ENCODE measurements around the gene ETNK1. TPM values are rescaled to one million over a fixed set of nuclear protein-coding genes. Genes with fewer than 3 reads are reported as not detected.

The ETNK1 gene
- polyA plus RNA-seq, 3 donors: 13.7 to 17.3 (median 16.5) TPM

- H3K4me1 ChIP-seq (ENCODE audit: control insufficient read depth in 1 of 2, insufficient read depth in 2 of 2, low read length in 2 of 2): peaks cover 14 to 41% of the 10 kb centered on the region in 2 donors
- peaks cover 42% of the 10 kb centered on the region for H3K4me1 Mint-ChIP-seq
- H3K27ac ChIP-seq (ENCODE audit: low read depth in 1 of 2, low read length in 2 of 2): peak overlapping the region in 1 of 2 donors; percentile 97
- peaks cover 81% of the 10 kb centered on the region for H3K79me2 ChIP-seq (ENCODE audit: insufficient read depth, low read length)
- H3K9me3 Mint-ChIP-seq: peaks cover 0 to 2% (median 0%) of the 10 kb centered on the region in 7 donors
- peak overlapping the region in 2 of 7 donors; percentile 23 to 85 for H3K27ac Mint-ChIP-seq
- H3K4me3 Mint-ChIP-seq: no peak overlapping the region
- TF ChIP-seq CTCF (IDR thresholded peaks at IDR 0.05): no peak
- H3K9me3 ChIP-seq (replicated peaks in 1 of 2; ENCODE audit: control insufficient read depth in 1 of 2, insufficient read depth in 1 of 2, low read length in 2 of 2): no peaks in the 10 kb centered on the region
- DNase-seq: no peak
- peak overlapping the region; percentile 81 for H3K4me2 ChIP-seq (replicated peaks; ENCODE audit: extremely low read depth, low read length, poor library complexity, severe bottlenecking)
- H2AFZ ChIP-seq (ENCODE audit: insufficient read depth, low read depth, low read length, poor library complexity, severe bottlenecking): no peak overlapping the region
- peaks cover 0 to 1% (median 0%) of the 10 kb centered on the region in 3 donors for H3K27me3 Mint-ChIP-seq (ENCODE audit: low read depth in 3 of 3)
- no CpG with 5 or more reads among the region's 4 CpGs for WGBS (ENCODE audit: insufficient coverage)
- no peak overlapping the region for H3K9ac ChIP-seq (ENCODE audit: insufficient read depth, low read length, poor library complexity, severe bottlenecking)
- peak overlapping the region in 1 of 3 experiments; percentile 87 for H3K4me3 ChIP-seq (replicated peaks in 1 of 3; ENCODE audit: low read depth in 2 of 3, low read length in 3 of 3)
- intact Hi-C loops (cut with micrococcal nuclease): loop anchor here (5.0 kb wide), 1 partner anchor 86 kb away; the partner anchor contains the start of gene C2CD5 (in 2 of the 2)
- H3K27me3 ChIP-seq (ENCODE audit: control insufficient read depth in 2 of 2, insufficient read depth in 2 of 2, low read length in 2 of 2): no peaks in the 10 kb centered on the region
- H3K36me3 ChIP-seq (replicated peaks in 1 of 2; ENCODE audit: control insufficient read depth in 1 of 2, insufficient read depth in 2 of 2, low read length in 2 of 2): peaks cover 5 to 8% of the 10 kb centered on the region in 2 donors
- peaks cover 18% of the 10 kb centered on the region for H4K20me1 ChIP-seq (ENCODE audit: insufficient read depth, low read length)
- peaks cover 12 to 17% of the 10 kb centered on the region in 2 donors for H3K36me3 Mint-ChIP-seq
These were observed 3.3 kb downstream of the ETNK1 start for GRCh38 chr12:22628228-22628627.

- Histone ChIP-seq H3K4me3 (replicated peaks in 1 of 3; ENCODE audit: low read depth in 2 of 3, low read length in 3 of 3) (no peak overlapping the region), H3K27me3 (ENCODE audit: control insufficient read depth in 2 of 2, insufficient read depth in 2 of 2, low read length in 2 of 2) (no peaks in the 10 kb centered on the region), H2AFZ (ENCODE audit: insufficient read depth, low read depth, low read length, poor library complexity, severe bottlenecking) (no peak overlapping the region), H4K20me1 (ENCODE audit: insufficient read depth, low read length) (peaks cover 53% of the 10 kb centered on the region), H3K79me2 (ENCODE audit: insufficient read depth, low read length) (peaks cover 97% of the 10 kb centered on the region), H3K36me3 (replicated peaks in 1 of 2; ENCODE audit: control insufficient read depth in 1 of 2, insufficient read depth in 2 of 2, low read length in 2 of 2) (peaks cover 9 to 32% of the 10 kb centered on the region in 2 donors), H3K4me1 (ENCODE audit: control insufficient read depth in 1 of 2, insufficient read depth in 2 of 2, low read length in 2 of 2) (peaks cover 10 to 24% of the 10 kb centered on the region in 2 donors), H3K9me3 (replicated peaks in 1 of 2; ENCODE audit: control insufficient read depth in 1 of 2, insufficient read depth in 1 of 2, low read length in 2 of 2) (no peaks in the 10 kb centered on the region), H3K27ac (ENCODE audit: low read depth in 1 of 2, low read length in 2 of 2) (peak overlapping the region in 1 of 2 donors; percentile 33), H3K9ac (ENCODE audit: insufficient read depth, low read length, poor library complexity, severe bottlenecking) (no peak overlapping the region), H3K4me2 (replicated peaks; ENCODE audit: extremely low read depth, low read length, poor library complexity, severe bottlenecking) (no peak overlapping the region)
- peaks cover 26 to 36% of the 10 kb centered on the region in 2 donors for H3K36me3 Mint-ChIP-seq
- peak; percentile 84 for TF ChIP-seq CTCF (IDR thresholded peaks at IDR 0.05)
- H3K27me3 Mint-ChIP-seq (ENCODE audit: low read depth in 3 of 3): peaks cover 0 to 1% (median 0%) of the 10 kb centered on the region in 3 donors
- DNase-seq: peak in 2 of 3 donors; percentile 8 to 19
- intact Hi-C loops (cut with micrococcal nuclease): no loop called here
- WGBS (ENCODE audit: insufficient coverage): no CpG with 5 or more reads among the region's 3 CpGs
- H3K9me3 Mint-ChIP-seq: no peaks in the 10 kb centered on the region
- H3K27ac Mint-ChIP-seq: peak overlapping the region in 3 of 7 donors; percentile 28 to 72 (median 55)
- H3K4me3 Mint-ChIP-seq: no peak overlapping the region
- H3K4me1 Mint-ChIP-seq: peaks cover 31% of the 10 kb centered on the region
These were observed 7.0 kb downstream of the ETNK1 start for GRCh38 chr12:22631863-22632463.

Data from CD14-positive monocyte (primary cell).